GM23248 (cell line): ENCODE data around the gene SCAF11.

Experiments
- EZH2 ChIP-seq: fragments of 200-600 bp; sonication (generic); IDR thresholded peaks from 2 replicates; pipeline ENCODE4 v1.6.1; 2018; ENCODE audit warnings: antibody characterized with exemption, mild to moderate bottlenecking; ENCODE audit not compliant: insufficient read depth, poor library complexity, severe bottlenecking
- EZH2phosphoT487 ChIP-seq: fragments of 200-600 bp; sonication (generic); IDR thresholded peaks from 2 replicates; pipeline ENCODE4 v1.6.1; 2018; ENCODE audit warnings: antibody characterized with exemption, moderate library complexity, mild to moderate bottlenecking, low read depth; ENCODE audit not compliant: insufficient read depth

DNA sequence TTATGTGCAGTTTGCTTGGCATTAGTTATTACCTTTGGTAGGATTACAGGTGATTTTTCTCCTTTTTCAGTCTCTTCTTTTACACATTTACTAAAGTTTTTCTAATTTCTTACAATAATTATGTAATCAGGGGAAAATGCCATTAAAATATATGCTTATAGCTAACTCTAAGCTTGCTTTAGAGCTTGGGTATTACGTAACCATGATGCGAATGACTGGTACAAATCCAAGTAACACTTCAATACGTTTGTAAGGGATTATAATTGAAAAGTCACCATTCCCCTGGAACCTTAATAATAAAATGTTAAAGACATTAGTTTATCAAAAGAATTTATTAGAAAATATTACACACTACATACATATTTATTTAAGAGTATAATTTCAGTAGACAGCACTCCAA lies 71.6 kb downstream of the SCAF11 start:
- TF ChIP-seq EZH2phosphoT487 (no peak), EZH2 (no peak)
